ENCODE results near the gene HDAC3.

Gene HDAC3

DNA sequence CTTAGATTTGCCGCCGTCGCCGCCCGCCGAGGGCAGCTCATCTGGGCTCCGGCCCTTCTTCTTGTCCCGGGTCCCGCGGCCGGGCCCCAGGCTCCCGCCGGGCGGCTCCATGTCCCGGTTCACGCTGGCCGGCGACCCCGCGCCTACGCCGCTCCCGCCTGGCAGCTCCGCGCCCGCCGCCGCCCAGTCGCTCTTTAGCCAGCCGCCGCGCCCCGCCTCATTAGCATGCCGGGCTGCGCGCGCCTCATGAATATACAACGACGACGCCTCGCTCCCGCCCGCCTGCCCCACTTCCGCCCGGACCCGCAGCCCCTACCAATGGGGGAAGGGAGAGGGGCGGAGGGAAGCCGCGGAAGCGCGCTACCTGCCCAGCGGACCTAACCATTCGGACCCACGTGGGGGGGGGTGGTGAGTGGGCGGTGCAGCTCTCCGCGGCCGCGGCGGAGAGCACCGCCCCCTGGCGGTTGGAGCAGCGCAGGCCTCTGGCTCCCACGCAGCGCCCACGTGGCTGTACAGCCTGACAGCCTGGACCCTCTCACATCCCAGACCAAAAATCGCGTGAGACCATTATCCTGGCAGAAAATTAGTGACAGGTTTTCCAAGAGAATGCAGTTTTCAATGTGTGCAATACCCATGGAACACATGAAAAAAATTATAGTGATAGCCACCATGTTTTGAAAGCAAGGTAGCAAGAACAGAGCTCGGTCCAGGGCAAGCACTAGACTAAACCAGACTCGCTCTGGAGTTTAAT, 17.7 kb downstream of the HDAC3 start, which contains the start of gene DIAPH1:
Gene DIAPH1, minus strand, starts transcription at position 197 of the 751 bp plus-strand sequence. Its CDS starts 86 bp downstream, at position 111.
- CTCF ChIA-PET: interaction anchor here (0.6 to 17.1 kb wide), 27 partner anchors 16 to 353 kb away, joined by 3 to 442 read pairs (median 6); partner anchors contain the start of genes FCHSD1, HDAC3, PCDHGA12 and PCDHGC3
- peak; percentile 96 for DNase-seq (ENCODE audit: extremely low spot score)
- POLR2A ChIA-PET: interaction anchor here (0.6 to 1.9 kb wide), 7 partner anchors 15 to 350 kb away, joined by 3 to 9 read pairs (median 4); partner anchors contain the start of genes HDAC3, RELL2, RNF14 and TAF7
- TF ChIP-seq, protein P1, sequence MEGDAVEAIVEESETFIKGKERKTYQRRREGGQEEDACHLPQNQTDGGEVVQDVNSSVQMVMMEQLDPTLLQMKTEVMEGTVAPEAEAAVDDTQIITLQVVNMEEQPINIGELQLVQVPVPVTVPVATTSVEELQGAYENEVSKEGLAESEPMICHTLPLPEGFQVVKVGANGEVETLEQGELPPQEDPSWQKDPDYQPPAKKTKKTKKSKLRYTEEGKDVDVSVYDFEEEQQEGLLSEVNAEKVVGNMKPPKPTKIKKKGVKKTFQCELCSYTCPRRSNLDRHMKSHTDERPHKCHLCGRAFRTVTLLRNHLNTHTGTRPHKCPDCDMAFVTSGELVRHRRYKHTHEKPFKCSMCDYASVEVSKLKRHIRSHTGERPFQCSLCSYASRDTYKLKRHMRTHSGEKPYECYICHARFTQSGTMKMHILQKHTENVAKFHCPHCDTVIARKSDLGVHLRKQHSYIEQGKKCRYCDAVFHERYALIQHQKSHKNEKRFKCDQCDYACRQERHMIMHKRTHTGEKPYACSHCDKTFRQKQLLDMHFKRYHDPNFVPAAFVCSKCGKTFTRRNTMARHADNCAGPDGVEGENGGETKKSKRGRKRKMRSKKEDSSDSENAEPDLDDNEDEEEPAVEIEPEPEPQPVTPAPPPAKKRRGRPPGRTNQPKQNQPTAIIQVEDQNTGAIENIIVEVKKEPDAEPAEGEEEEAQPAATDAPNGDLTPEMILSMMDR (IDR thresholded peaks at IDR 0.05; ENCODE audit: control extremely low read depth, extremely low read depth, low read depth, missing control alignments): peak; percentile 92

DNA sequence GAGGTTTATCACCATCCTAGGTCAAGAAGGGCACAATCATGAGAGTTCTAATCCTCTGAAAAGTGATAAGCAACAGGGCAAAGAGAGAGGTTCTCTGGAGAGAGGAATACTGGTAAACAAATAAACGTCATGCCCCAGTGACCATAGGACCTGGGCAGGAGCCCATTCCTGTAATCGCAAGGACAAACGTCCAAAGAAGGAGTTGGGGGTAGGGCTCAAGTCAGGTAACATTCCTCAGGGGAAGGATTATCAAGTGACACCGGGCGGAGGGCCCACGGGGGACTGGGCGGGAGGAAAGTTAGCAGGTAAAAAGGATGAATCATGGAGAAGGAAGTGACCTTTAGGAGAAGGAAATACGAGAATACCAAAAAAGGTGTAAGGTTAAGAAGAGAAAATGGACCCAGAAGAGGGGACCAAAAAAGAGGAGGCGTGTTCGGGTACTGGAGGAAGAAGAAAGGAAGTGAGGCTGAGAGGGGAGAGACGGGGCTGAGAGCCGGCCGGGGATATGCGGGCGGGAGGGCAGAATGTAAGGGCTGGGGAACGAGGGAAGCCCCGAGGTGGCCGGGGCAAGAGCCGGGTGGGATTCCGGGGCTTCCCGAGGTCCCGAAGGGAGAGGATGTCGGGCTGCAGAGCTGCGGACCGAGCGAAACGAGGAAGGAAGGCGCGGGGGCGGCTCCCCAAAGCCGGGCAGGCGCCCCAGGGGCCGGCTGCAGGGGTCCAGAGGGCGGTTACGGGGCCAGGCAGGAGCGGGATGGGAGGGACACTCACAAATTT, 18.4 kb downstream of the HDAC3 start:
- TF ChIP-seq, protein P1 (IDR thresholded peaks at IDR 0.05; ENCODE audit: control extremely low read depth, extremely low read depth, low read depth, missing control alignments): no peak
- POLR2A ChIA-PET: interaction anchor here (1.0 to 1.4 kb wide), 3 partner anchors 14 to 26 kb away, joined by 3 to 9 read pairs (median 7); partner anchors contain the start of genes HDAC3 and RELL2
- CTCF ChIA-PET: interaction anchor here (0.6 to 17.1 kb wide), 31 partner anchors 15 to 354 kb away, joined by 3 to 442 read pairs (median 6); partner anchors contain the start of genes FCHSD1, HDAC3, PCDHGA12 and PCDHGC3
- DNase-seq (ENCODE audit: extremely low spot score): peak; percentile 51

DNA sequence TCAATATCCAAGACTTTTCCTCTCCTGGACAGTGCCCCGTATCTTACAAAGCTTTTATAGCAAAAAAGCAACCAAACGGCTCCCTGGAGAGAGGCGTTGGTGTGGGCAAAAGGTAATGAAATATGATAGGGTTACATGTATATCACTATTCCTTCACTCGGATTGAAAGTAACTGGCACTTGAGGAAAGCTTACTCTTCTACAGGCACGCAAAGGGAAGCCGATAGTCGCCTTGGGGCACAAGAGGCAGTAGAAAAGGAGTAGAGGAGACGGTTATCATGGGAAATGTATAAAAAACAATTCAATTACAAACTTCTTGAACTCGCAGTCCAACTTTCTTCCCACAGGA, 19.0 kb downstream of the HDAC3 start:
- DNase-seq (ENCODE audit: extremely low spot score): no peak
- CTCF ChIA-PET: interaction anchor here (1.1 to 17.1 kb wide), 8 partner anchors 14 to 142 kb away, joined by 3 to 442 read pairs (median 7); partner anchors contain the start of genes HDAC3, PCDHGC3 and RELL2
- POLR2A ChIA-PET: interaction anchor here (1.3 kb wide), 1 partner anchor 19 kb away, joined by 6 read pairs; the partner anchor contains the start of genes HDAC3 and RELL2
- TF ChIP-seq, protein P1 (IDR thresholded peaks at IDR 0.05; ENCODE audit: control extremely low read depth, extremely low read depth, low read depth, missing control alignments): no peak

DNA sequence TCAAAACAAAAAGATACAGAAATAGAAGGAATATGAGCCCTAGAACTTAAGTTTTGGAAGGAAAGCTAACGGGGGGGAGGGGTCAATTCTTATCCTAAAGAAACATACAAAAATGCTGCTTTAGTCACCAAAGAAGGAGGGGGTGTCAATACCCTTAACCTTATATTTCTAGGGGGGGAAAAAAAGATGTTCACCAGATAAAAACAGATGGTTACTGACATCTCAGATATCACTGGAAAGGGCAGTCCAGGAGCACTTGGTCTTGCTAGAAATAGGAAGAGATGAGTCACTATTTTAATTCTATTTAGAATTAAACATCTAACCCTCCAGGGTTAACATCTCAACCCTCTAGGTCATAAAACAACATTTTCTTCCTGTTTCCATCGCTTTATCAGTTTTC, 19.5 kb downstream of the HDAC3 start:
- POLR2A ChIA-PET: interaction anchor here (1.3 kb wide), 1 partner anchor 20 kb away, joined by 6 read pairs; the partner anchor contains the start of genes HDAC3 and RELL2
- DNase-seq (ENCODE audit: extremely low spot score): no peak
- TF ChIP-seq, protein P1 (IDR thresholded peaks at IDR 0.05; ENCODE audit: control extremely low read depth, extremely low read depth, low read depth, missing control alignments): no peak
- CTCF ChIA-PET: interaction anchor here (1.1 to 17.1 kb wide), 9 partner anchors 14 to 142 kb away, joined by 3 to 442 read pairs (median 6); partner anchors contain the start of genes HDAC3, PCDHGC3 and RELL2

DNA sequence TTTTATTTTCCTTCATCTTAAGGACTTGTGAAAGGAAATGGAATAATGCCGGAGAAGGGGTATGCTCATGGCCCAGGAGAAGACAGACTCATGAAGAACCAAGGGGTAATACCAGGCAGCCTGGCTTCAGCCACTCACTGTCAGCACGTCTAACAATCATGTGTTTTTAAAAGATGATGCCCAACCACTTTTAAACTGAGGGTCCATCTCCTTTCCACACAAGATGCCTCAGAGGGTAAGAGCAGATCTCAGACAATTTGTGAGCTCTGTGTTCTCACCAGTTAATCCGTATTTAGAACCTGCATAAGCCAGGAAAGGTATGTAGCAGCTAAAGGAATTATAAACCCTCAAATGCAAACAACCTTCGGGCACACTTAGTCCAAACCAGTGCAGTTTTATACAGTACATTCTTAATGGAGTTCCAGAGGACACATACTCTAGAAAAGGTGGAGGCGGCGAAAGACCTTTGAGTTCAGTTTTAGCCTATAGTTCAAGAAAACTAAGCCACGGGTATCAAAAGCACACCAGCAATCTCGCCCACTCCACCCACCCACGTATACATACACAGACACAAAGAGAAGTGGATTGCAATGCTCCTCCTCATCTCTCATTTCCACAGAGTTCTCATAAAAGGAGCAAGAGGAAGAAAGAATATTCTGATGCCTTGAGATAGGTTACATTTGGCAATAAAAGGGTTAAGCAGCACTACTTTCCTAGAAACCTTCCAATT, 20.5 kb downstream of the HDAC3 start:
- CTCF ChIA-PET: interaction anchor here (1.4 to 17.1 kb wide), 6 partner anchors 13 to 76 kb away, joined by 5 to 442 read pairs (median 148); partner anchors contain the start of genes HDAC3 and RELL2
- TF ChIP-seq, protein P1 (IDR thresholded peaks at IDR 0.05; ENCODE audit: control extremely low read depth, extremely low read depth, low read depth, missing control alignments): no peak
- POLR2A ChIA-PET: interaction anchor here (0.7 to 1.3 kb wide), 2 partner anchors 21 to 339 kb away, joined by 6 read pairs; partner anchors contain the start of genes HDAC3 and RELL2
- no peak for DNase-seq (ENCODE audit: extremely low spot score)

All from GM10248 (cell line).